GM19099 (cell line): ENCODE data around the gene MYEOV.

Experiments
- POLR2A ChIP-seq: IDR thresholded peaks from 3 replicates; pipeline ENCODE4 v1.6.1; 2011; ENCODE audit warnings: low read depth; ENCODE audit not compliant: insufficient read length; ENCODE audit errors: extremely low read depth

MYEOV gene

DNA sequence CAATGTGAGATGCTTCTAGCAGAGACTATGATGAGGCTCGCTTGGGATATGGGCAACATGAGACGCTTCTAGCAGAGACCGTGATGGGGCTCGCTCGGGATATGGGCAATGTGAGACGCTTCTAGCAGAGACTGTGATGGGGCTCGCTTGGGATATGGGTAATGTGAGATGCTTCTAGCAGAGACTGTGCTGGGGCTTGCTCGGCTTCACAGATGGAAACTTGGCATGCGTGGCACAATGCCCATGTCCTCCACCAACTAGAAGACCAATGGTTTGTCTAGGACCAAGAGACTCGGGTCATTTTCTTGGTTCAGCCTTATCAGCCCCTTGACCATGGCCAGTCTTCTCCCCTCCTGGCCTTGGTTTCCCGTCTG lies 7.1 kb downstream of the MYEOV start:
- no peak for TF ChIP-seq POLR2A

DNA sequence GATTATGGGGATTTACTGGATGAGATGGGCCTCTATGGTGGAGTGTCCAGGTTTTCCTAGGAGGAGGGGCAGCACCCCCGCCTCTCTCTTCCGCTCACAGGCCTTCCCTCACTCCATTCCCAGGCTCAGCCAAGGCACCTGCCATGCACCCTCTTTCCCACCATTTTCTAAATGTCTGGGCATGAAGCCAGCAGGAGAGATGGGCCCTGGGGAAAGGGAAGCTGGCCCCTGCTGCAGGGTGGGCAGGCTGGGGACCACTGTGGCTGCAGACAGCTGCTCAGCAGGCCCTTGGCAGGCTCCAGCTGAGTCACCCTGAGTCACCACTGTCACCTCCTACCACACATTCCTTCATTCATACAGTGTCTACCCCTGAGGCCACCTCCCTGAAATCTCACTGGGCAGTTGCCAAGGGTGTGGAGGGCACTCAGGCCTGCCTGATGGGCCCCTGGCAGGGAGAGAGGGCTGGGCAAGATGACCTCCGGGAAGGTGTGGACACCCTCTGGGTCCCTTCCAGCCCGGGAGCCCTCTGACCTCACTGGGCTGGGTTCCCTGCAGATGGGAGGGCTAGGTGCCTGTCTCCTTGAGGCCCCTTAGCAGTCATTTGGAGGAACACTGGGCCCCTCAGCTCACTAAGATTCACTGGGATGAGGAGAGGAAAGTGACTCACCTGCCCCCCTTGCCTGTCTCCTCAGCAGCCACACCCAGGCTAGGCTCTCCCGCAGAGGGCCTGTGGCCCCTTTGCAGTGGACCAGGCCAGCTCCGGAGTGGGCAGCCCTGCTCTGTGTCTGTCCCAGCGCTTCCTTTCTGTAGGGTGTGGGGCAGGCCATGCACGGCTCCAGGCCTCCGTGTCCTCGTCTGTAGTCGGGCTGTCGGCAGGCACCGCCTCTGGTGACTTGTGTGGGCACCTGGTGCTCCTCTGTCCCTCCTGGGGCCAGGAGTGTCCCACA lies 7.8 kb downstream of the MYEOV start:
- TF ChIP-seq POLR2A, result no peak

DNA sequence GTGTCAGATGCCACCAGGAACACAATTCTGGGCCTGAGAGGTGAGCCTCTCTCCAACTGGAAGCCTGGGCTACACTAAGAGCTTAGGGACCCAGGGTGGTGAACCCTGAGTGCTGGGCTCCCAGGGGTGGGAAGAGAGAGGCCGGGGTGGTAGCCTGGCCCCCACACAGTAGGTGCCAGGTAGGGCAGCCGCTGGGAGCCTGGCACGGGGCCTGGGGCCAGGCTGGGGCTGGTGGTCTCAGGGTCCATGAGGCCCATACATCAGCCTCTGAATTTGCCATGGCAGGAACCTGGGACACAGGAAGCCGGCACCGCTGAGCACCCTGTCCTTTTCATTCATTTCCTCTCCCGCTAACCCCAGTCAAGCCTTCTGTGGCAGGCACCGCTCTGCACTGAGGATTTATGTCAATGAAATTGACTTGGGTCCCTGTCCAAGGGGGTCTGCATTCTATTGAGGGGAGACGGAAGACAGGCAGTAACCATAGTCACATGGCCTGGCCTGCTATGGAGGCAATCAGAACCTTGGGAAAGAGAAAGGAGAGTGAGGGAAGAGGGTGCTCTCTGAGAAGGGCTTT lies 8.6 kb downstream of the MYEOV start:
- TF ChIP-seq POLR2A, result no peak

DNA sequence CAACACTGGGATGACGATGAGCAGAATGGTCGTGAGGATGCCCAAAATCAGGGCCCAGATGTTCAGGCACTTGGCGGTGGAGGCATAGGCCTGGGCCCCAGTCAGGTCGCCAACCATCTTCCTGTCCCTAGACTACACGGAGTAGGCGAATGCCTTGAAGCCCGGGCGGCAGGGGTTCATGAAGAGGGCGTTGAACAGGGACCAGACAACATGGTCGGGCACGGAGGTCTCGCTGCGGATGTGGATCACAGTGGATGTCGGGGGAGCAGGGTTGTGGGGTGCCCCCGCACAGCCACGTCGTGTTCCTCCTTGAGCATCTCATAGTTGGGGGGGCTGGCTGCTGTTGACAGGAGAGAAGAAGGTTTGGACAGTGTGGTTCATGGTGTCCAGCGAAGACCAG lies 9.5 kb downstream of the MYEOV start:
- TF ChIP-seq POLR2A, result no peak

DNA sequence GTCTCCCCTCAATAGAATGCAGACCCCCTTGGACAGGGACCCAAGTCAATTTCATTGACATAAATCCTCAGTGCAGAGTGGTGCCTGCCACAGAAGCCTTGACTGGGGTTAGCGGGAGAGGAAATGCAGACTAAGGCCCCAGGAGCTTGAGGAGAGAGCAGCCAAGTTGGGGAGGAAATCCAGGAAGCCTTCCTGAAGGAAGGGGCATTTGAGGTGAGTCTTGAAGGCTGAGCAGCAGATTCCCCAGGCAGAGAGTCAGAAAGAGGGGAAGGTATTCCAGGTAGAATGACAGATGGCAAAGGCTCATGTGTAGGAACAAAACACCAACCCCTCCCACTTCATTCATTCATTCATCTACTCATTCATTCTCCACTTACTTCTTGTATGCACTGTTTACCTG lies 10.3 kb downstream of the MYEOV start:
- no peak for TF ChIP-seq POLR2A

DNA sequence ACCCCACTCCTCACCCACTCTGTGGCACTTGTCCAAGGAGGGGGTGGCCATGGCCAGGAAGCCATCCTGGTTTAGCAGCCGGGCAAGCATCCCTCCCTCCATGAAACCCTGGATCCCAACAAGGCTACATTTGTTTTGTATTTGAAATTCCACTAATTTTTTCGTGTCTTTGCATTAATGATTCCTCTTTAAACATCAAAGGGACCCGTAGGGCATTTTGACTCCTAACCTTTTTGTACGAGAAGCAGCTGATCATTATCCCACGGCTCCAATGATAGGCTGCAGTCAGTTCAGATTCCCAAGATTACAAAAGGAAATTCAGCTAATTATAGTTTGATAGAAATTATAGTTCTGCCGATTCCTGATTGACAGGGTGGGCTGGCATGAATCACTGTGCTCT lies 10.7 kb downstream of the MYEOV start:
- TF ChIP-seq POLR2A, result no peak

DNA sequence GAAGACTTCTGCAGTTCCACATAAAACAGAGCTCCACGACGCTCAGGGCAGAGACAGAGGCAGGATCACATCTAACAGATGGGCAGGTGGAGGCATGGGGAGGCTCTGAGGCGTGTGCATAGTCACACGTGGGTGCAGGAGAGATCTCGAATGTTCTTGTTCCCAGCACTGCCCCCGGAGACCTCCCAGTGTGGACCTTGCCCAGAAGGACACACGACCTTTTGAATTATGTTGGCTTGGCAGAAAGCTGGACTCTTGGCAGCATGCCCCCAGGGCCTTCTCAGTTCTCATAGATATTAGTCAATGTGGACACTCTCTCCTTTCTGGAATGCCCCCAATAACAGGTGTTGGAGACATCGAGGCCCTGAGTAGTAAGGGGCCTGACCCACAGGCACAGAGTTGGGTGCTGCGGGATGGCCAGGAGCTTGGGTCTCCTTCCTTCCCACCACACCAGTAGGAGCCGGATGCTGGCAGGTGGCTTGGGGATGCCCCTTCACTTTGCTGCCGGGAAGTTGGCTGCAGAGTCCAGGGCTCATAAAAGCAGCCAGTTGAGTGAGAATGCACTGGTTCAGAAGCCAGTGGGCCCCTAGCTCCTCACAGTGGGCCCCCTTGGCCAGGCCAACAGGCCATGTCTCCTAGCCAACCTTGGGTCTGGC lies 12.1 kb downstream of the MYEOV start:
- no peak for TF ChIP-seq POLR2A

DNA sequence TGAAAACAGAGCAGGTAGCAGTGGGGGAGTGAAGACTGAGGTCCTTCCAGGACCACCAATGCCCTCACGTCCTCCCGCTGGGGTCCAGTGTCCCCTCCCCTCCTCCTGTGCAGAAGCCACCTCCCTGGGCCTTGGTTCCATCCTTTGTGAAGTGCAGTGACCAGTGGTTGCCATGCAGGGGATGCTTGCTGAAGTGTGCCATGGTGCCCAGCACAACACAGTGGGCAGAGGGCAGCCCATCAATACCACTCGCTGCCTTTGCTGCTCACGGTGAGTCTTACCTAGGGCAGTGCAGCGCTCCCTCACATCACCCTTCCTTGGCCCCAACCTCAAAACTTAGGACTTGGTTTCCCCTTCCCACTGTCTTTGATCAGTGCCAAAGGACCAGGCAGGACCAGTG lies 12.9 kb downstream of the MYEOV start:
- TF ChIP-seq POLR2A, result no peak

DNA sequence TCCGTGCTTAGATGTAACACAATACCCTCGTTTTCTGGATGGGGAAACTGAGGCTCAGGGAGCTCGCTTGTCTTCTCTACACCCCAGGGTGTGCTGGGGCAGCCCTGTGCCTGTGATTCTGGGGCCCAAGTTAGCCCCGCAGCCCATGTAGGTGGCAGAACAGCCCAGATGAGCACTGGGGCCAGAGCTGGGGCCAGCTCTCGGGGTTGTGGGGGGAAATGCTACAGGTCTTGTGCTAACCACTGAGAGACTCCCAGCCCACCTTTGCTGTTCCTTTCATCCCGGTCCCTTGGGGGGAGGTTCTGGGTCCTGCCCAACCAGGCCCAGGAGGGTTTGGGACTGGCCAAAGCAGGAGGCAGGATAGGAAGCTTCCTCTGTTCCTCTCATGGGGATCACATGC lies 13.5 kb downstream of the MYEOV start:
- TF ChIP-seq POLR2A, result no peak

DNA sequence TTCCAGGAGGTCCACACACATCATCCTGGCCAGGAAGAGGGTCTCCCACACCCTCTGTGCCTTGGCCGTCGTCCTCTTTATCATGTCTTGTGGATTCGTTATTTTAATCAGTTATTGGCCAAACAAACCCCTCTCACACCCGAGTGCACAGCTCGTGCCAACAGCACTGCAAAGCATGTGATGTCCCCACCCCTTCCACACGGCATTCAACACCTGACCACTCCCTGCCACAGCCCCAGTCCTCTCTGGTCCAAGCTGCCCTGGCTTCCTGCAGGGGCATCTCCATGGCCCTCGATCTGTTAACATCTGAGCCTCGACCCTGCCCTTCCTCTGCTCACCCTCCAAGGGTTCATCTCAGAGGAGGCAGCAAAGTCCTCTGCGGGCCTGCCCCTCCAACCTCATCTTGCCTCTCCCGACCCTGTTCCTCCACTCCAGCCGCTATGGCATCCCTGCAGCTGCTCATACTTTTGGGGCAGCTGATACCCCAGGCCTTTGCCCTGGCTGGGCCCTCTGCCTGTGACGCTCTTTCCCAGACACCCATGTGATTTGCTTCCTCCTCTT lies 14.0 kb downstream of the MYEOV start:
- no peak for TF ChIP-seq POLR2A

DNA sequence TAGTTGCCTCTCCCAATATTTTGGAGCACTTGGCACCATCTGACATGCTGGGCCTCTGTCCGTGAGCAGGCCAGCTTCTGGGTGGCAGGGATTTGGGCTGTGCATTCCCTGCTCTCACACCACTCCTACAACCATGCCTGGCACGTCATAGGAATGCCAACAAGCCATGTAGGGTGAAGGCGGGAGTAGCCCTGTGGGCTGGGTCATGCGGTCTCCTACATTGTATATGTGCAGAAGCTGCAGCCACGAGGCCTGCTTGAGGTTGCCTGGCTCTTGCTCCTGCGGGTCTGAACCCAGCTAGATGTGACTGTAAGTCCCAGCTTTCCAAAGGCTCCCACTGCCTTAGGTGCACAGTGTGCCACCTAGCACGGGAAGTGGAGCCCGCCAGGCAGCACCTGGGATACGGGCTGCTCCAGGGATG lies 14.5 kb downstream of the MYEOV start:
- no peak for TF ChIP-seq POLR2A

DNA sequence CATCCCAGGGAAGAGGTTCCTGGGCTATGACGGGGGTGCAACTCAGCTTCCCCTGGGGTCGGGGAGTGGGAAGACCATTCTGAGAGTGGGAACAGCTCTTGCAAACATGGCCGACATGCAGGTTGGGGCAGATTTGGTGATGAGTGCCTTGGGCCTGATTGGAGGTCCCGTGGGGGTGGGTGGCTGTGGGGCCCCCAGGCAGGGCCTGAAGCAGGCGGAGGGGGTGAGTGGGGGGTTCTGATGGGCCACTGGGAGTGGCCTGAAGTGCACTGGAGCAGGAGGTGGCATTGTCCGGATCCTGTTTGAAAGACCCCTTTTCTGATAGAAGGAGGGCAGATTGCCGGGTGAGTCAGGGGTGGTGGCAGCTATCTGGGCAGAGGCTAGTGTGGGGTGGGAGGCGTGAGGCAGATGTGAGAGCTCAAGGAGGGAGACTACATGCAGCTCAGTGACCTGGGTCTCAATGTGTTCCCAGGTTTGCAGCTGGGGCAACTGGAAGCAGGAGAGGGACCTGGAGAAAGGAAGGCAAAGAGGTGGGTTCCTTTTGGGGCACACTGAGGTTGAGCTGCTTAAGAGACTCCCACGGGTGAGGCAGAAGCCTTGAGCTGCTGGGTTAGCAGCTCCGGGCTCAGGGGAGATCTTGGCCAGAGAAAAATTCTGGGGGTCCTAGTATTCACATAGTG lies 15.1 kb downstream of the MYEOV start:
- no peak for TF ChIP-seq POLR2A

DNA sequence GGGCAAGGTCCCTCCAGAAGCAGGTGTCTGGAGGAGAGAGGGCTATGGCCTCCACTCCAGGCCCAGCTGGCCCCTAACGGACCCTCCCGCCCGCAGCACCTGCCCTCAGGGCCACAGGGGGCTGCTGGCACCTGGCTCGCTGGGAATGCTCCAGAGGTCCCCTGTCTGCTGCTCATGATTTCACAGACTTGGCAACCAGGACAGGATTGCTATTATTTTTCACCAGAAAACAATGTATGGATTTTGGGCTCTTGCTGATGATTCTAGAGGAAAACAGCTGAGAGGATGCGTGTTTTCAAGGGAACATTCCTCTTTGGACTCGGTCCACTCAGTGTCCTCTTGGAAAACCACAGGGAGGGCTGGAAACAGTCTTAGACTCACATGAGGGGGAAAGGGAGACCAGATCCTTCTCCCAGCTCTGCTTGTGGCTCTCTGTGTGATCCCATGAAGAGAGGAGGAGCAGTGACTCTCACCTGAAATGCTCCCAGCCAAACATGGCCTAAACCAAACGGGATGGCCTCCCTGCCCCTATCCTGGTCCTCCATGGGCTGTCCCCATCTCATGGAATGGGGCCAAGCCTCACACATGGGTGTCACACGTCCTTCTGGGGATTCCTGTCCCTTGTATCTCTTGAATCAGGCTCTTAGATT lies 15.8 kb downstream of the MYEOV start:
- no peak for TF ChIP-seq POLR2A

DNA sequence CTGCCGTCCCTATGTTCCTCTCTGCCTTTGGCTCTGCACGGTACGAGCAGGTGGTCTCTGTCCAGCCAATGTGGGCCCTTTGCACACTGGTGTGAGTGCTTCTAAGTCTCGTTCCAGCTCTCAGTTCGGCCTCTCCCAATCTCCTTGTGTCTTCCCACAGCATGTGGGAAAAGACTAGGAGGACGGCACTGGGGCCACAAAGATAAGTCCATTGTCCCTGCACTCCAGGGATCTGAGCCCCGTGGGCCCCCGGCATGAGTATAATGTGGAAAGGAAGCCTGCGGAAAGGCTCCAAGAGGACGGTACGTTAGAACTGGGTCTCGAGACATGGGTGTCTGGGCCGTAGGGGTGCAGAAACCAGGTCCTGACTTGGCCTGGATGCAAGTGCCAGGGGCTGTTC lies 16.4 kb downstream of the MYEOV start:
- no peak for TF ChIP-seq POLR2A

DNA sequence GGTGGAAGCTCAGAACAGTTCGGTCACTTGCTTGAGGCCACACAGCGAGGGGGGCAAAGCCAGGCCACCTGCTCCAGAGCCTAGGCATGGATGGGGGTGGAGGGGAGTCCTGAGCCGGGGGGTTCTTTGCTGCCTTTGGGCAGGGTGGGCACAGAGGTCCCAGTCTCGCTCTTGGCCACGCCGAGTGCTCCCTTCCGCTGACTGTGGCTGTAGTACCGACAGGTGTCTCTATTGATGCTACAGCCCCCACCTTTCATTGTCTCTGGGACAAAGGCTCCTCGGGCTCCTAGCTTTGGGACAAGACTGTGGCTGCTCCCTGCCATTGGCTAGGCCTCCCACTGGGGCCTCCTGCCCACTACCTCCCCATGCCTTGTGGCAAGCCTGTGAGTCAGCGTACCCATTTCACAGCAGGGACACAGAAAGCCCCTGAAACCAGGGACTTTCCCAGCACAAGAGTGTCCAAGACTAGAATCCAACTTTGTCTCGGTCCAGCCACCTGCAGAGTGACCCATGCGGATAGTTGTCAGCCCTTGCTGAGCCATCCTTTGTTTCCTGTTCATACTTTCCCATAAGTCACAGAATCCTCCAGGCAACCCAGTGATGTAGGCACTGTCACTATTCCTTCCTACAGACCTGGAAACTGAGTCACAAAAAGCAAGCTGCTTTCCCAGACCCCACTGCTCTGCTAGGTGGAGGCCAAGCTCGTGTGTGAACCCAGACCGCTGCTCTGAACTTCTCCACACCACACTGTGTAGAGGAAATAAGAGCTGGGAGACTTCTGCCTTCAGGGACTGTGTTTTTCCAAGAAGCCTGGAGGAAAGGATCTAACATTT lies 17.2 kb downstream of the MYEOV start:
- no peak for TF ChIP-seq POLR2A
